Esophagus squamous epithelium (tissue), 4 donors: ENCODE results near the gene SVOPL.

Source experiments
- POLR2A ChIP-seq, 4 donors: fragments of 450-650 bp; IDR thresholded peaks; one replicate each; pipeline ENCODE4 v1.6.1; 2017; ENCODE audit warnings: antibody characterized with exemption in 4 of 4, mild to moderate bottlenecking in 4 of 4, moderate library complexity in 3 of 4
- TF ChIP-seq, protein P1 (sequence below), 6 experiments: fragments of 450-650 bp in 4 of 6; fragments of 200-600 bp in 2 of 6; sonication (generic) in 2 of 6; IDR thresholded peaks; one replicate each; pipeline ENCODE4 v1.5.1; 2016 to 2019; ENCODE audit warnings: antibody characterized with exemption in 6 of 6, mild to moderate bottlenecking in 4 of 6, moderate library complexity in 4 of 6

- TF ChIP-seq, protein P1, sequence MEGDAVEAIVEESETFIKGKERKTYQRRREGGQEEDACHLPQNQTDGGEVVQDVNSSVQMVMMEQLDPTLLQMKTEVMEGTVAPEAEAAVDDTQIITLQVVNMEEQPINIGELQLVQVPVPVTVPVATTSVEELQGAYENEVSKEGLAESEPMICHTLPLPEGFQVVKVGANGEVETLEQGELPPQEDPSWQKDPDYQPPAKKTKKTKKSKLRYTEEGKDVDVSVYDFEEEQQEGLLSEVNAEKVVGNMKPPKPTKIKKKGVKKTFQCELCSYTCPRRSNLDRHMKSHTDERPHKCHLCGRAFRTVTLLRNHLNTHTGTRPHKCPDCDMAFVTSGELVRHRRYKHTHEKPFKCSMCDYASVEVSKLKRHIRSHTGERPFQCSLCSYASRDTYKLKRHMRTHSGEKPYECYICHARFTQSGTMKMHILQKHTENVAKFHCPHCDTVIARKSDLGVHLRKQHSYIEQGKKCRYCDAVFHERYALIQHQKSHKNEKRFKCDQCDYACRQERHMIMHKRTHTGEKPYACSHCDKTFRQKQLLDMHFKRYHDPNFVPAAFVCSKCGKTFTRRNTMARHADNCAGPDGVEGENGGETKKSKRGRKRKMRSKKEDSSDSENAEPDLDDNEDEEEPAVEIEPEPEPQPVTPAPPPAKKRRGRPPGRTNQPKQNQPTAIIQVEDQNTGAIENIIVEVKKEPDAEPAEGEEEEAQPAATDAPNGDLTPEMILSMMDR (IDR thresholded peaks at IDR 0.05): no peak
- TF ChIP-seq POLR2A (IDR thresholded peaks at IDR 0.05): no peak
These were observed 136.1 kb downstream of the SVOPL start for GRCh38 chr7:138565071-138565450.
